H9 (cell line): ENCODE measurements around the gene FRMPD1. TPM values are rescaled to one million over a fixed set of nuclear protein-coding genes. Genes with fewer than 3 reads are reported as not detected.

ENCODE experiments used
- DNase-seq: peaks from one replicate; pipeline ENCODE4 v3.0.0-alpha.2; 2017
- H2AFZ ChIP-seq: one replicate; pipeline ENCODE4 v1.6.1; 2013; ENCODE audit warnings: mild to moderate bottlenecking, low read length, control low read depth, moderate library complexity
- H2AK5ac ChIP-seq: 2 replicates; pipeline ENCODE4 v1.6.1; 2013; ENCODE audit warnings: low read length, control low read depth, mixed read lengths; ENCODE audit not compliant: insufficient read length
- H2BK120ac ChIP-seq: one replicate; pipeline ENCODE4 v1.6.1; 2013; ENCODE audit warnings: low read depth, mild to moderate bottlenecking, low read length, control low read depth, inconsistent platforms; ENCODE audit not compliant: poor library complexity, severe bottlenecking
- H2BK12ac ChIP-seq: 2 replicates; pipeline ENCODE4 v1.6.1; 2013; ENCODE audit warnings: low read length, control low read depth, mixed read lengths, low read depth; ENCODE audit not compliant: insufficient read length
- H2BK15ac ChIP-seq: 2 replicates; pipeline ENCODE4 v1.6.1; 2013; ENCODE audit warnings: low read depth, low read length, control low read depth
- H2BK20ac ChIP-seq: one replicate; pipeline ENCODE4 v1.6.1; 2013; ENCODE audit warnings: low read depth, mild to moderate bottlenecking, low read length, control low read depth, inconsistent platforms; ENCODE audit not compliant: poor library complexity, severe bottlenecking
- H2BK5ac ChIP-seq: 2 replicates; pipeline ENCODE4 v1.6.1; 2013; ENCODE audit warnings: low read length, control low read depth, mixed read lengths; ENCODE audit not compliant: insufficient read length
- H3K14ac ChIP-seq: 2 replicates; pipeline ENCODE4 v1.6.1; 2013; ENCODE audit warnings: low read length, control low read depth; ENCODE audit not compliant: insufficient read depth
- H3K18ac ChIP-seq: 2 replicates; pipeline ENCODE4 v1.6.1; 2013; ENCODE audit warnings: low read depth, mild to moderate bottlenecking, mixed read lengths, low read length, control low read depth; ENCODE audit not compliant: insufficient read length
- H3K23ac ChIP-seq: 2 replicates; pipeline ENCODE4 v1.6.1; 2013; ENCODE audit warnings: low read length, control low read depth, mixed read lengths, low read depth; ENCODE audit not compliant: insufficient read length
- H3K23me2 ChIP-seq: 2 replicates; pipeline ENCODE4 v1.6.1; 2013; ENCODE audit warnings: low read depth, mild to moderate bottlenecking, mixed read lengths, low read length, control low read depth; ENCODE audit not compliant: insufficient read length, poor library complexity, severe bottlenecking
- H3K27ac ChIP-seq: 2 replicates; pipeline ENCODE4 v1.5.1; 2013; ENCODE audit warnings: low read length, control low read depth, mixed read lengths, low read depth; ENCODE audit not compliant: insufficient read length
- H3K27me3 ChIP-seq: 2 replicates; pipeline ENCODE4 v1.6.1; 2013; ENCODE audit warnings: low read length, control low read depth, inconsistent platforms; ENCODE audit not compliant: insufficient read depth
- H3K4ac ChIP-seq: 2 replicates; pipeline ENCODE4 v1.6.1; 2013; ENCODE audit warnings: low read depth, mild to moderate bottlenecking, control low read depth, inconsistent platforms, low read length, moderate library complexity
- H3K4me1 ChIP-seq: 2 replicates; pipeline ENCODE4 v1.6.1; 2013; ENCODE audit warnings: low read length, control low read depth, inconsistent platforms; ENCODE audit not compliant: insufficient read depth
- H3K4me2 ChIP-seq: 2 replicates; pipeline ENCODE4 v1.6.1; 2013; ENCODE audit warnings: low read length, control low read depth, mixed read lengths; ENCODE audit not compliant: insufficient read length, insufficient read depth
- H3K56ac ChIP-seq: 2 replicates; pipeline ENCODE4 v1.6.1; 2013; ENCODE audit warnings: low read depth, mild to moderate bottlenecking, mixed read lengths, low read length, control low read depth; ENCODE audit not compliant: insufficient read length
- H3K79me1 ChIP-seq: 2 replicates; pipeline ENCODE4 v1.6.1; 2013; ENCODE audit warnings: low read depth, mild to moderate bottlenecking, moderate library complexity, low read length, control low read depth, inconsistent platforms; ENCODE audit not compliant: insufficient read depth, poor library complexity, severe bottlenecking
- H3K79me2 ChIP-seq: 2 replicates; pipeline ENCODE4 v1.6.1; 2013; ENCODE audit warnings: low read length, control low read depth, inconsistent platforms; ENCODE audit not compliant: insufficient read depth
- H3K9ac ChIP-seq: 2 replicates; pipeline ENCODE4 v1.6.1; 2013; ENCODE audit warnings: low read length, control low read depth, mixed read lengths; ENCODE audit not compliant: insufficient read length; ENCODE audit errors: extremely low read depth
- H3K9me3 ChIP-seq: one replicate; pipeline ENCODE4 v1.6.1; 2013; ENCODE audit warnings: low read depth, low read length, inconsistent platforms; ENCODE audit not compliant: control insufficient read depth
- H3T11ph ChIP-seq: one replicate; pipeline ENCODE4 v1.6.1; 2013; ENCODE audit warnings: mild to moderate bottlenecking, low read length, control low read depth, inconsistent platforms
- H4K20me1 ChIP-seq: one replicate; pipeline ENCODE4 v1.6.1; 2013; ENCODE audit not compliant: control insufficient read depth, insufficient read length, insufficient read depth
- H4K5ac ChIP-seq: 2 replicates; pipeline ENCODE4 v1.6.1; 2013; ENCODE audit warnings: low read depth, mild to moderate bottlenecking, mixed read lengths, low read length, control low read depth; ENCODE audit not compliant: insufficient read length
- H4K8ac ChIP-seq: replicated peaks from 2 replicates; pipeline ENCODE4 v1.6.1; 2013; ENCODE audit warnings: low read length, control low read depth, mixed read lengths, low read depth; ENCODE audit not compliant: insufficient read length
- H4K91ac ChIP-seq: 2 replicates; pipeline ENCODE4 v1.6.1; 2013; ENCODE audit warnings: low read depth, mild to moderate bottlenecking, moderate library complexity, mixed read lengths, low read length, control low read depth; ENCODE audit not compliant: insufficient read length
- H3K27ac Mint-ChIP-seq, 3 experiments: 2 replicates in 2 of 3; 3 replicates in 1 of 3; pipeline ENCODE4 v1.8.0; 2020 to 2021; ENCODE audit warnings: mixed read lengths in 3 of 3, mild to moderate bottlenecking in 1 of 3, moderate library complexity in 1 of 3
- H3K27me3 Mint-ChIP-seq: 2 replicates; pipeline ENCODE4 v1.8.0; 2021; ENCODE audit warnings: low read depth, mild to moderate bottlenecking, moderate library complexity, mixed read lengths
- H3K36me3 Mint-ChIP-seq, 3 experiments: 2 replicates in 2 of 3; 3 replicates in 1 of 3; pipeline ENCODE4 v1.8.0; 2020 to 2021; ENCODE audit warnings: low read depth in 3 of 3, mixed read lengths in 3 of 3; ENCODE audit not compliant: insufficient read depth in 1 of 3
- H3K4me1 Mint-ChIP-seq, 2 experiments: 2 replicates each; pipeline ENCODE4 v1.8.0; 2020; ENCODE audit warnings: mixed read lengths in 2 of 2
- H3K4me3 Mint-ChIP-seq, 2 experiments: 2 replicates in 1 of 2; 3 replicates in 1 of 2; pipeline ENCODE4 v1.8.0; 2020 to 2021; ENCODE audit warnings: mild to moderate bottlenecking in 2 of 2, mixed read lengths in 2 of 2, moderate library complexity in 1 of 2
- H3K9me3 Mint-ChIP-seq, 2 experiments: 2 replicates in 1 of 2; 3 replicates in 1 of 2; pipeline ENCODE4 v1.8.0; 2020; ENCODE audit warnings: mild to moderate bottlenecking in 2 of 2, mixed read lengths in 2 of 2, moderate library complexity in 1 of 2
- WGBS: extraction: QIAGEN DNeasy Blood & Tissue Kit; methylation state at CpG from one replicate; pipeline ENCODE4 v1.1.7; 2013; ENCODE audit warnings: missing lambda C conversion rate, low lambda C conversion rate, mixed read lengths; ENCODE audit not compliant: insufficient read length; ENCODE audit errors: extremely low coverage; 5-methylcytosine and 5-hydroxymethylcytosine counted together
- total RNA-seq: library from RNA; stranded (reverse); gene quantifications from 2 replicates; pipeline ENCODE4 v1.2.1, GENCODE V29; 2021
- TF ChIP-seq, protein P1 (sequence below): fragments of 200-600 bp; sonication (generic); conservative IDR thresholded peaks from 3 replicates; pipeline ENCODE4 v1.8.0; 2021; ENCODE audit warnings: antibody characterized with exemption, mild to moderate bottlenecking

Gene FRMPD1
- total RNA-seq, 1 experiment from 2014 or later, result 0.04 TPM

DNA sequence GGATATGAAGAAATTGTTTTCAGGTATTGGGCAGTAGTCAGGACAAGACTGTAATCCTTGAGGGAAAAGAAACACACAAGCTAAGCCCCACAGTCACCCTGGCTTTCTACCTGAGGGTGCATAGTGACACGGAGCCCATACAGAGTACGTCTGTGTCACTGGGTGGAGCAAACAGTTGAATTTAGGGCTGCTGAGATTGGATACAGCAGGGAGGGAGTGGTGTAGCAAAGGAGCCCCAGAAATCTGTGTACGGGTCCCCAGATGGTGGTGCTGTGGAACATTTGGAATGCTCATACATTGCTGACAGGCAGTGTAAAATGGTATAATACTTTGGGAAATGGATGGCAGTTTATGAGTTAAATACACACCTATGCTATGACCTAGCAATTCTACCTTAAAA lies 108.0 kb downstream of the FRMPD1 start:
- H3K9ac ChIP-seq, result no peak overlapping the region
- Mint-ChIP-seq H3K4me1 (peaks cover 9% of the 10 kb centered on the region in 2 experiments), H3K27me3 (no peaks in the 10 kb centered on the region), H3K27ac (no peak overlapping the region), H3K4me3 (no peak overlapping the region), H3K9me3 (no peaks in the 10 kb centered on the region), H3K36me3 (peaks cover 0 to 6% (median 3%) of the 10 kb centered on the region in 3 experiments; a peak in 4 of 7 replicates)
- no peak overlapping the region for H2AK5ac ChIP-seq
- H3K23me2 ChIP-seq, result peaks cover 4% of the 10 kb centered on the region
- no peaks in the 10 kb centered on the region for H3K79me1 ChIP-seq
- no peak overlapping the region for H3K18ac ChIP-seq
- no peaks in the 10 kb centered on the region for H3K4me1 ChIP-seq
- no peak overlapping the region for H2BK120ac ChIP-seq
- no peaks in the 10 kb centered on the region for H4K20me1 ChIP-seq
- no CpG with 5 or more reads among the region's 3 CpGs for WGBS
- H2BK12ac ChIP-seq, result no peak overlapping the region
- no peak overlapping the region for H3K14ac ChIP-seq
- no peak overlapping the region for H3K27ac ChIP-seq
- TF ChIP-seq, protein P1, sequence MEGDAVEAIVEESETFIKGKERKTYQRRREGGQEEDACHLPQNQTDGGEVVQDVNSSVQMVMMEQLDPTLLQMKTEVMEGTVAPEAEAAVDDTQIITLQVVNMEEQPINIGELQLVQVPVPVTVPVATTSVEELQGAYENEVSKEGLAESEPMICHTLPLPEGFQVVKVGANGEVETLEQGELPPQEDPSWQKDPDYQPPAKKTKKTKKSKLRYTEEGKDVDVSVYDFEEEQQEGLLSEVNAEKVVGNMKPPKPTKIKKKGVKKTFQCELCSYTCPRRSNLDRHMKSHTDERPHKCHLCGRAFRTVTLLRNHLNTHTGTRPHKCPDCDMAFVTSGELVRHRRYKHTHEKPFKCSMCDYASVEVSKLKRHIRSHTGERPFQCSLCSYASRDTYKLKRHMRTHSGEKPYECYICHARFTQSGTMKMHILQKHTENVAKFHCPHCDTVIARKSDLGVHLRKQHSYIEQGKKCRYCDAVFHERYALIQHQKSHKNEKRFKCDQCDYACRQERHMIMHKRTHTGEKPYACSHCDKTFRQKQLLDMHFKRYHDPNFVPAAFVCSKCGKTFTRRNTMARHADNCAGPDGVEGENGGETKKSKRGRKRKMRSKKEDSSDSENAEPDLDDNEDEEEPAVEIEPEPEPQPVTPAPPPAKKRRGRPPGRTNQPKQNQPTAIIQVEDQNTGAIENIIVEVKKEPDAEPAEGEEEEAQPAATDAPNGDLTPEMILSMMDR, result no peak
- no peak overlapping the region for H3T11ph ChIP-seq
- no peaks in the 10 kb centered on the region for H3K27me3 ChIP-seq
- H2AFZ ChIP-seq, result no peak overlapping the region
- no peak overlapping the region for H3K4me2 ChIP-seq
- DNase-seq, result no peak
- no peak overlapping the region for H2BK20ac ChIP-seq
- H3K23ac ChIP-seq, result no peak overlapping the region
- H2BK5ac ChIP-seq, result no peak overlapping the region
- no peaks in the 10 kb centered on the region for H3K9me3 ChIP-seq
- H4K91ac ChIP-seq, result no peak overlapping the region
- no peak overlapping the region for H3K56ac ChIP-seq
- H4K5ac ChIP-seq, result no peak overlapping the region
- H3K79me2 ChIP-seq, result no peaks in the 10 kb centered on the region; the same call in 1 of the 2 replicates
- no peak overlapping the region for H2BK15ac ChIP-seq
- no peak overlapping the region for H3K4ac ChIP-seq
- no peak overlapping the region for H4K8ac ChIP-seq
